NT2/D1 (cell line): ENCODE measurements around the gene PNPLA5.

Source experiments
- DNase-seq: peaks from one replicate; pipeline ENCODE4 v3.0.0-alpha.2; 2011; ENCODE audit warnings: low read depth, low spot score
- H3K27me3 ChIP-seq: 2 replicates; pipeline ENCODE4 v1.6.0; 2011; ENCODE audit warnings: mild to moderate bottlenecking; ENCODE audit not compliant: insufficient read length, insufficient read depth
- H3K36me3 ChIP-seq: 2 replicates; pipeline ENCODE4 v1.6.1; 2011; ENCODE audit warnings: mild to moderate bottlenecking, low read length, mixed read lengths; ENCODE audit not compliant: insufficient read depth, insufficient read length
- H3K4me1 ChIP-seq: 2 replicates; pipeline ENCODE4 v1.5.1; 2011; ENCODE audit not compliant: insufficient read depth, insufficient read length
- H3K4me3 ChIP-seq: 2 replicates; pipeline ENCODE4 v1.5.1; 2011; ENCODE audit warnings: low read depth; ENCODE audit not compliant: insufficient read length
- H3K9ac ChIP-seq: 2 replicates; pipeline ENCODE4 v1.6.0; 2011; ENCODE audit warnings: low read depth; ENCODE audit not compliant: insufficient read length
- H3K9me3 ChIP-seq: 2 replicates; pipeline ENCODE4 v1.5.1; 2011; ENCODE audit warnings: mild to moderate bottlenecking, low read length; ENCODE audit not compliant: insufficient read depth
- SUZ12 ChIP-seq: IDR thresholded peaks from 2 replicates; pipeline ENCODE4 v1.6.1; 2011; ENCODE audit not compliant: insufficient read length, insufficient read depth; ENCODE audit errors: extremely low read depth
- YY1 ChIP-seq: IDR thresholded peaks from 2 replicates; pipeline ENCODE4 v1.6.1; 2011; ENCODE audit not compliant: insufficient read length, insufficient read depth
- ZNF274 ChIP-seq: IDR thresholded peaks from 2 replicates; pipeline ENCODE4 v1.6.1; 2011; ENCODE audit warnings: mild to moderate bottlenecking, low read depth, low read length

The PNPLA5 gene, protein sequence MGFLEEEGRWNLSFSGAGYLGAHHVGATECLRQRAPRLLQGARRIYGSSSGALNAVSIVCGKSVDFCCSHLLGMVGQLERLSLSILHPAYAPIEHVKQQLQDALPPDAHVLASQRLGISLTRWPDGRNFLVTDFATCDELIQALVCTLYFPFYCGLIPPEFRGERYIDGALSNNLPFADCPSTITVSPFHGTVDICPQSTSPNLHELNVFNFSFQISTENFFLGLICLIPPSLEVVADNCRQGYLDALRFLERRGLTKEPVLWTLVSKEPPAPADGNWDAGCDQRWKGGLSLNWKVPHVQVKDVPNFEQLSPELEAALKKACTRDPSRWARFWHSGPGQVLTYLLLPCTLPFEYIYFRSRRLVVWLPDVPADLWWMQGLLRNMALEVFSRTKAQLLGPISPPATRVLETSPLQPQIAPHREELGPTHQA

DNA sequence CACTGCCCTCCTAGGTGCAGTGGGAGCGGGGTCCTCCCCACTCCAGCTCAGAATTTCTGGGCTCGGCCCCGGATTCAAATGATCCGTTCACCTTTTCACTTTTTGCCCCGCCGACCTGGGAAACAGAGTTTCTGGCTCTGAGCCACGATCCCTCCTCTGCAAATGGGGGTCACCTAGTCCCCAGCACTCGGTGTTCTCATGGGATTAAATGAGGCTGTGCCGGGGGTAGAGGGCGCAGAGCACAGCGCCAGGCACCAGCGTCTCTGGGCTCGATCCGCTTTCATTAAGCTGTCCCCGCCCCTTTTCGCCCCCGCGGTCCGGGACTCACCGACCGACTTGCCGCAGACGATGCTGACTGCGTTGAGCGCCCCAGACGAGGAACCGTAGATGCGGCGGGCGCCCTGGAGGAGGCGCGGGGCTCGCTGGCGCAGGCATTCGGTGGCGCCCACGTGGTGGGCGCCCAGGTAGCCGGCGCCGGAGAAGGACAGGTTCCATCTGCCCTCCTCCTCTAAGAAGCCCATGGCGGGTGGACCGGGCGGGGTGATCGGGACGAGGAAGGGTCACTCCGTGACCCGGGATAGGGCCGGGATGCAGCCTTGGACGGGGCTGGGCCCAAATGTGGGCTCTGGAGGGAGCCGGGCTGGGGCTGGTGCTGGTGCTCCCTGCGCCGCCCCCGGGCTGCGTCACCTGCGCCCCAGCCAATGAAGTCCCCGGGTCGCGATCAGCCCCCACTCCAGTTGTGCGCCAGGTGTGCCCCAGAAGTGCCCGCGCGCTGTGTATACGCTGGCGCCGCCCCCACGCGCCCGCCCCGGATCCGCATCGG lies at the start of gene PNPLA5:
Gene PNPLA5 (minus strand): TSS at position 654 of the 823 bp plus-strand sequence. CDS start 133 bp downstream, at position 521.
- TF ChIP-seq YY1 = no peak
- no peak for TF ChIP-seq ZNF274
- no peak for TF ChIP-seq SUZ12
- no peak for DNase-seq
- peaks cover 39% of the 10 kb centered on the region for H3K27me3 ChIP-seq
- H3K4me1 ChIP-seq = peaks cover 9% of the 10 kb centered on the region
- no peaks in the 10 kb centered on the region for H3K36me3 ChIP-seq
- peak within 1 kb of the TSS; percentile 40 for H3K4me3 ChIP-seq
- no peaks in the 10 kb centered on the region for H3K9me3 ChIP-seq
- H3K9ac ChIP-seq = peak within 1 kb of the TSS; percentile 53

DNA sequence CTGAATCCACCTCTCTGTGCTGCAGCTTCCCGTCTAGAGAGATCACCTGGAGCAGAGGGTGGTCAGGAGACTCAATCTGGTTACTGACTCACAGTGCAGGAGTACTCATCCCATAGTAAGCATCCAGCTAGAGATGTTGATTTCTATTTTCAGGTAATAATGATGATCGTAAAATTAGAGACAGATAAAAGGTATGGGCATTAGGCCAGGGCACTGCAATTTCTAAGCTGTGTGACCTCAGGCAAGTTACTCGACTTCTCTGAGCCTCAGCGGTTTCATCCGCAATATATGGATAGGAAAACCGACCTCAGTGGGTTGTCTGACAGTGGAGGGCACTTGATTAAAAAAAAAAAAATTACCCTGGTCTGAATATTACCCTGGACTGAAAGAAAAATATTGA lies 49.6 kb upstream of the PNPLA5 start:
- peaks cover 71% of the 10 kb centered on the region for H3K36me3 ChIP-seq
- H3K4me3 ChIP-seq = no peak overlapping the region

DNA sequence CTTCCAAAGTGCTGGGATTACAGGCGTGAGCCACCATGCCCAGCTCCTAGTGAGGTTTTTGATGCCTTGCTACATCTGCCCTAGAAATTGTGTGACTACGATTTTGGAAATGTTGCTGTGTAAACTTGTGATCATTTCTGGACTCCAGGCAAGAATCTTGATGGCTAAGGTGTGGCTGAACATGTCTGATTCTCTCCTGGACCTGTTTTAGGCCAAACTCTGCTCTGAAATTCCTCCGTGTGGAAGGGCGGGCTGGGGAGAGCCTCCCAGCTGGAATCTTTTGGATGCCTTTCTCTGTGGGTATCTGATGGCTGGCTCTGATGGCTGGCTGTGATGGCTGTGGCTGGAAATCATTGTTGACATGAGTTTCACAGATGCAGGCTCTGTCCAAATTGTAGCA lies 40.0 kb upstream of the PNPLA5 start:
- Histone ChIP-seq H3K9ac (no peak overlapping the region), H3K4me3 (no peak overlapping the region), H3K27me3 (no peaks in the 10 kb centered on the region), H3K9me3 (no peaks in the 10 kb centered on the region), H3K4me1 (peaks cover 7% of the 10 kb centered on the region), H3K36me3 (peaks cover 68% of the 10 kb centered on the region)
- no peak for TF ChIP-seq SUZ12
- TF ChIP-seq YY1 = no peak
- TF ChIP-seq ZNF274 = no peak
- no peak for DNase-seq

More for the DNA sequence above, 49.6 kb upstream of the PNPLA5 start:
- no peak for DNase-seq
- TF ChIP-seq YY1 (no peak), SUZ12 (no peak), ZNF274 (no peak)
- H3K4me1 ChIP-seq = peaks cover 4% of the 10 kb centered on the region
- H3K9ac ChIP-seq = peak overlapping the region; percentile 32
- H3K9me3 ChIP-seq = no peaks in the 10 kb centered on the region
- no peaks in the 10 kb centered on the region for H3K27me3 ChIP-seq

DNA sequence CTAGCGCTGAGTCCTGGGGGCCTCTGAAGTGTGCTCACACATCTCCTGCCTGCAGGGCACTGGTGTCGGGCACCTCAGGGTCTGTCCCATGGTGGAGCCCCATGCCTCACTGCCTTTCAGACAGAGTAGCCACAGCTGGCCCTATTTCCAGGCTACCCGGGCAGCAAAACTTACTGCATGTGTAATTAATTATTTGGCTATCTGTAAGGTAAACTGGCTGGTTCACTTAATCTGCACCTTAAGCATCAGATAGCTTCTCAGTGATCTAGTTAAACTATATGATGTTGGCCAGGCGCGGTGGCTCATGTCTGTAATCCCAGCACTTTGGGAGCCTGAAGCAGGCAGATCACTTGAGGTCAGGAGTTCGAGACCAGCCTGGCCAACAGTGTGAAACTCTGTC lies 37.1 kb upstream of the PNPLA5 start:
- peaks cover 53% of the 10 kb centered on the region for H3K36me3 ChIP-seq
- no peak for DNase-seq

DNA sequence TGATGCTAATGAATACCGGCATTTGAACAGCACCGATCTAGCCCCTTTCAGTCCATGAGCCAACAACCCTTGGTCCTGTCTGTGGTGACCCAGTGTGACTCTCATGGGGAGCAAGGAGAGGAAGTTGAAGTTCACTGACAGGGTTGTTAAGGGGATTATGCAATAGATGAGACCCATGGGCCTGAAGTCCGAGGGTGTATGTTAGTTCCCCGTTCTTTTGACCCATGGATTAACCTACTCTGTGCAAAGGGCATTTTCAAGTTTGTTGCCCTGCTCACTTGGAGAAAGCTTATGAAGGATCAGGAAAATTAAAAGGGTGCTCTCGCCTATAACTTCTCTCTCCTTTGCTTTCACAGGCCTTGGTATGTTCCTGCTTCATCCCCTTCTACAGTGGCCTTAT lies 36.7 kb upstream of the PNPLA5 start:
- H3K27me3 ChIP-seq = no peaks in the 10 kb centered on the region
- no peaks in the 10 kb centered on the region for H3K9me3 ChIP-seq
- H3K36me3 ChIP-seq = peaks cover 49% of the 10 kb centered on the region
- no peak for DNase-seq
- H3K4me1 ChIP-seq = peaks cover 13% of the 10 kb centered on the region
- no peak overlapping the region for H3K4me3 ChIP-seq
- H3K9ac ChIP-seq = no peak overlapping the region
- TF ChIP-seq ZNF274 = no peak
- no peak for TF ChIP-seq YY1
- TF ChIP-seq SUZ12 = no peak

More for the DNA sequence above, 37.1 kb upstream of the PNPLA5 start:
- no peaks in the 10 kb centered on the region for H3K9me3 ChIP-seq
- TF ChIP-seq YY1 = no peak
- no peak for TF ChIP-seq SUZ12
- TF ChIP-seq ZNF274 = no peak
- H3K27me3 ChIP-seq = no peaks in the 10 kb centered on the region
- H3K4me1 ChIP-seq = peaks cover 13% of the 10 kb centered on the region
- H3K9ac ChIP-seq = no peak overlapping the region
- no peak overlapping the region for H3K4me3 ChIP-seq

DNA sequence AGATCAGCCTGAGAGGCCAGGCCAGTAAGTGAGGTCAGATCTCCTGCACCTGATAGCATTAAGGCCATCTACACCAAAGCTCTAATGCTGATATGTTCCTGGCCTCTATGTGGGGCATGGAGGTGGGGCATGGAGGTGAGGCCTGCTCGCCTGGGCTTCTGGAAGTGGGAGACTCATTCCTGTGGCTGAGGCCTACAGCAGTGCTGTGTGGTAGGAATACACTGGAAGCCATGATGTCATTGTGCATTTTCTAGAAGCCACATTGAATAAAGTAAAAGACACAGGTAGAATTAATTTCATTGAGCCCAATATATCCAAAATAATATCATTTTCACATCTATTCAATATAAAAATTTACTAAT lies 34.5 kb upstream of the PNPLA5 start:
- peak overlapping the region; percentile 96 for H3K9ac ChIP-seq
- no peak for DNase-seq
- TF ChIP-seq YY1 = no peak
- TF ChIP-seq ZNF274 = no peak
- TF ChIP-seq SUZ12 = no peak
- no peaks in the 10 kb centered on the region for H3K27me3 ChIP-seq
- no peak overlapping the region for H3K4me3 ChIP-seq
- peaks cover 34% of the 10 kb centered on the region for H3K36me3 ChIP-seq
- H3K4me1 ChIP-seq = peaks cover 26% of the 10 kb centered on the region
- H3K9me3 ChIP-seq = no peaks in the 10 kb centered on the region
